SU-DHL-6 (cell line): ENCODE measurements around the gene AGTPBP1.

Source experiments
- H2AFZ ChIP-seq: fragments of 200-600 bp; sonication (generic); 2 replicates; pipeline ENCODE4 v1.6.1; 2014; ENCODE audit warnings: low read depth, mild to moderate bottlenecking, moderate library complexity, mixed read lengths, antibody characterized with exemption, low read length; ENCODE audit not compliant: severe bottlenecking
- H3F3A ChIP-seq: fragments of 200-600 bp; shearing (Covaris generic); 2 replicates; pipeline ENCODE4 v1.6.0; 2016; ENCODE audit warnings: antibody characterized with exemption, mild to moderate bottlenecking; ENCODE audit not compliant: insufficient read depth
- H3K27ac ChIP-seq: fragments of 200-600 bp; sonication (generic); 2 replicates; pipeline ENCODE4 v1.5.1; 2016; ENCODE audit warnings: low read depth, mild to moderate bottlenecking, low read length, moderate library complexity, mixed read lengths
- H3K27me3 ChIP-seq: fragments of 200-600 bp; sonication (generic), shearing (Covaris generic); 2 replicates; pipeline ENCODE4 v1.6.0; 2014; ENCODE audit warnings: mild to moderate bottlenecking, low read length
- H3K36me3 ChIP-seq: fragments of 200-600 bp; sonication (generic); 2 replicates; pipeline ENCODE4 v1.6.1; 2014; ENCODE audit warnings: mild to moderate bottlenecking, low read length, mixed read lengths
- H3K4me2 ChIP-seq: fragments of 300-600, 200-600 bp; shearing (Covaris generic), sonication (generic); 2 replicates; pipeline ENCODE4 v1.6.0; 2014; ENCODE audit warnings: low read length, low read depth, mild to moderate bottlenecking; ENCODE audit not compliant: poor library complexity, severe bottlenecking
- H3K4me3 ChIP-seq: fragments of 200-600 bp; sonication (generic); 2 replicates; pipeline ENCODE4 v1.5.1; 2014; ENCODE audit warnings: antibody characterized with exemption, low read length, mild to moderate bottlenecking, mixed read lengths; ENCODE audit not compliant: insufficient read depth, poor library complexity, severe bottlenecking
- H3K79me2 ChIP-seq: fragments of 200-600 bp; sonication (generic); 2 replicates; pipeline ENCODE4 v1.6.1; 2014; ENCODE audit warnings: mild to moderate bottlenecking, low read length, moderate library complexity; ENCODE audit not compliant: insufficient read depth
- H3K9ac ChIP-seq: fragments of 200-600 bp; sonication (generic); 2 replicates; pipeline ENCODE4 v1.7.0; 2014; ENCODE audit warnings: mild to moderate bottlenecking, low read length
- H3K9me2 ChIP-seq: fragments of 200-600 bp; sonication (generic); replicated peaks from 2 replicates; pipeline ENCODE4 v1.6.1; 2014; ENCODE audit warnings: low read length; ENCODE audit not compliant: insufficient read depth
- H3K9me3 ChIP-seq: fragments of 200-600 bp; sonication (generic); 2 replicates; pipeline ENCODE4 v1.6.1; 2014; ENCODE audit warnings: low read length, mixed read lengths; ENCODE audit not compliant: insufficient read depth
- H4K20me1 ChIP-seq: fragments of 200-600 bp; sonication (generic); 2 replicates; pipeline ENCODE4 v1.6.1; 2014; ENCODE audit warnings: low read depth, mild to moderate bottlenecking, antibody characterized with exemption, low read length, moderate library complexity, mixed read lengths
- CTCF ChIP-seq: fragments of 200-600 bp; sonication (generic); IDR thresholded peaks from one replicate; pipeline ENCODE4 v1.5.1; 2017; ENCODE audit warnings: antibody characterized with exemption, mild to moderate bottlenecking, low read length, moderate library complexity; ENCODE audit not compliant: insufficient read depth, poor library complexity, severe bottlenecking
- EZH2phosphoT487 ChIP-seq: fragments of 200-600 bp; sonication (generic), shearing (Covaris generic); conservative IDR thresholded peaks from 2 replicates; pipeline ENCODE4 v1.6.1; 2018; ENCODE audit warnings: mild to moderate bottlenecking, antibody characterized with exemption, low read length, moderate library complexity, mixed read lengths

The AGTPBP1 gene

DNA sequence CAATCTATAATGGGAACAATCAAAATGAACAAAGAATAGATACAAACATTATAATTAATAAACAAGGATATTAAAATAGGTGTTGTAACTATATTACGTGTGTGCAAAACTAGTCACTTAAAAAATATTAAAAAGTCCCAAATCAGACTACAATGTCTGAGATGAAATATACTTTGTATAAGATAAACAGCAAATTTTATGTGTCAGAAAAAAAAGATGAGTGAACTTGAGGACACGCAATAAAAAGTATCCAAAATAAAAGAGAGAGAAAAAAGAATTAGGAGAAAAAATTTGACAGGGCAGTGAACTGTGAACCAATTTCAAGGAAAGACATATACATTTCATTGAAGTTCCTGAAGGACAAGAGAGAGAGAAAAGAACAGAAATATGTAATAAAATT lies 37.0 kb downstream of the AGTPBP1 start:
- H4K20me1 ChIP-seq, result no peaks in the 10 kb centered on the region; the same call in 1 of the 2 replicates

DNA sequence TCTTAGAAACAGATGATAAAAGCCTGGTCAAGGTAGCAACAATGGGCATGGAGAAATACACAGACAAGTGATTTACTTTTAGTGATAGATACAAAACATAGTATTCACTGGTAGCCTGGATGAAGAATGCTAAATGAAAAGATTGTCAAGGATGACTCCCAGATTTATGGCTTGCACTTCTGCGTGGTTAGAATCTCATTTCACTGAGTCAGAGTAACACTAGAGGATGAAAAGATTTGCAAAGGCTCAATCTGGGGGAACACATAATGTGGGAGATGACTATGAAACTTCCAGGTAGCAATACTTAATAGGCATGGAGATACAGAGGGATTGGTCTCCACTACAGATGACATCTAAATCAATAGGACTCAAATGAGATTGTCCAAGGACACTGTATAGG lies 38.4 kb downstream of the AGTPBP1 start:
- H3K36me3 ChIP-seq, result no peaks in the 10 kb centered on the region
- no peaks in the 10 kb centered on the region for H3K9me2 ChIP-seq
- no peak overlapping the region for H3K4me2 ChIP-seq
- H4K20me1 ChIP-seq, result no peaks in the 10 kb centered on the region; the same call in 1 of the 2 replicates
- no peak overlapping the region for H3K4me3 ChIP-seq
- no peaks in the 10 kb centered on the region for H3K27me3 ChIP-seq
- no peak overlapping the region for H3K9ac ChIP-seq
- TF ChIP-seq CTCF (no peak), EZH2phosphoT487 (no peak)
- H3K27ac ChIP-seq, result no peak overlapping the region
- no peak overlapping the region for H2AFZ ChIP-seq
- H3K9me3 ChIP-seq, result no peaks in the 10 kb centered on the region
- H3F3A ChIP-seq, result peaks cover 10% of the 10 kb centered on the region; the same call in 1 of the 2 replicates
- peaks cover 8% of the 10 kb centered on the region; the same call in 1 of the 2 replicates for H3K79me2 ChIP-seq

More for the DNA sequence above, 37.0 kb downstream of the AGTPBP1 start:
- Histone ChIP-seq H2AFZ (no peak overlapping the region), H3K27me3 (no peaks in the 10 kb centered on the region), H3F3A (peaks cover 8% of the 10 kb centered on the region; the same call in 1 of the 2 replicates), H3K27ac (no peak overlapping the region), H3K36me3 (no peaks in the 10 kb centered on the region), H3K79me2 (peaks cover 8% of the 10 kb centered on the region; the same call in 1 of the 2 replicates), H3K9ac (no peak overlapping the region), H3K9me2 (no peaks in the 10 kb centered on the region), H3K9me3 (no peaks in the 10 kb centered on the region), H3K4me3 (no peak overlapping the region), H3K4me2 (no peak overlapping the region)
- TF ChIP-seq CTCF (no peak), EZH2phosphoT487 (no peak)

GRCh38 chr9:85702726-85703289 lies 38.9 kb downstream of the AGTPBP1 start:
- Histone ChIP-seq H3F3A (peaks cover 10% of the 10 kb centered on the region; the same call in 1 of the 2 replicates), H3K4me3 (no peak overlapping the region), H4K20me1 (no peaks in the 10 kb centered on the region; the same call in 1 of the 2 replicates), H3K79me2 (peaks cover 8% of the 10 kb centered on the region; the same call in 1 of the 2 replicates), H3K9me2 (no peaks in the 10 kb centered on the region), H3K9ac (no peak overlapping the region), H3K4me2 (no peak overlapping the region), H3K9me3 (no peaks in the 10 kb centered on the region), H3K27me3 (no peaks in the 10 kb centered on the region), H3K36me3 (no peaks in the 10 kb centered on the region), H2AFZ (no peak overlapping the region), H3K27ac (no peak overlapping the region)
- TF ChIP-seq EZH2phosphoT487 (no peak), CTCF (no peak)
